ENCODE data around the gene STAC3. TPM values are rescaled to one million over a fixed set of nuclear protein-coding genes. Genes with fewer than 3 reads are reported as not detected.

The STAC3 gene
- total and polyA plus RNA-seq, 10 of the 15 experiments (the other 5 are each of a cell fraction or from before 2014, with no cell fraction given): 0.49 to 9.9 (median 3.8) TPM

GRCh38 chr12:57204454-57204853, 46.5 kb downstream of the STAC3 start:
- intact Hi-C loops (cut with micrococcal nuclease; ENCODE audit: unreplicated experiment): no loop called here
- H3K4me2 ChIP-seq (ENCODE audit: control insufficient read depth, insufficient read depth): no peak overlapping the region
- H3K9me3 ChIP-seq (replicated peaks; ENCODE audit: control insufficient read depth, insufficient read depth, low read length): no peaks in the 10 kb centered on the region
- no peak overlapping the region for H3K4me3 ChIP-seq
- FAIRE-seq (no peak), ATAC-seq (no peak), DNase-seq (ENCODE audit: low read depth, low spot score) (no peak)
- in situ Hi-C loops (cut with MboI): no loop called here
- ChIA-PET RAD21 (ENCODE audit: unreplicated experiment) (no interaction called here), POLR2A (no interaction called here), SMC1A (ENCODE audit: uncharacterized antibody, unreplicated experiment) (no interaction called here), CTCF (no interaction called here)
- no peaks in the 10 kb centered on the region for H3K4me1 ChIP-seq (ENCODE audit: control insufficient read depth, insufficient read depth, low read length)
- BruUV-seq (replicated peaks): no TSS peak
- no peaks in the 10 kb centered on the region for H4K20me1 ChIP-seq (ENCODE audit: control insufficient read depth, insufficient read depth)
- no peaks in the 10 kb centered on the region for H3K36me3 ChIP-seq (ENCODE audit: control insufficient read depth in 2 of 2, insufficient read depth in 2 of 2, low read length in 1 of 2)
- H3K27me3 ChIP-seq (replicated peaks in 1 of 2; ENCODE audit: control insufficient read depth in 2 of 2, insufficient read depth in 2 of 2, low read length in 1 of 2): no peaks in the 10 kb centered on the region; a peak in 1 of 4 replicates
- WGBS (ENCODE audit: insufficient coverage, insufficient replicate concordance, low lambda C conversion rate, missing lambda C conversion rate): 58% methylated on average over 19 of the region's 19 CpGs
- no peak overlapping the region for H3K27ac ChIP-seq (ENCODE audit: control insufficient read depth, insufficient read depth)
- no peak overlapping the region for H3K9ac ChIP-seq (ENCODE audit: control insufficient read depth, insufficient read depth, low read length)
- no peaks in the 10 kb centered on the region for H3K79me2 ChIP-seq (ENCODE audit: control insufficient read depth, insufficient read depth, low read length)
- H2AFZ ChIP-seq (ENCODE audit: control insufficient read depth, low read depth, low read length): no peak overlapping the region
- TF ChIP-seq USF1 (IDR thresholded peaks at IDR 0.05; ENCODE audit: borderline replicate concordance, extremely low read length, insufficient read depth, low read depth, low read length) (no peak), SUZ12 (IDR thresholded peaks at IDR 0.05; ENCODE audit: unreplicated experiment) (no peak), SIN3A (IDR thresholded peaks at IDR 0.05; ENCODE audit: low read depth, low read length) (no peak), USF2 (IDR thresholded peaks at IDR 0.05; ENCODE audit: borderline replicate concordance, low read depth, low read length) (no peak), HDAC2 (IDR thresholded peaks at IDR 0.05) (no peak), RAD21 (IDR thresholded peaks at IDR 0.05; ENCODE audit: insufficient read depth, low read depth, low read length) (no peak), HCFC1 (IDR thresholded peaks at IDR 0.05; ENCODE audit: low read length) (no peak), CHD4 (IDR thresholded peaks at IDR 0.05) (no peak), MTA3 (IDR thresholded peaks at IDR 0.05; ENCODE audit: borderline replicate concordance, low read length) (no peak), MAX (IDR thresholded peaks at IDR 0.05; ENCODE audit: low read depth, low read length) (no peak), CBX5 (IDR thresholded peaks at IDR 0.05; ENCODE audit: low read depth) (no peak), RFX5 (IDR thresholded peaks at IDR 0.05; ENCODE audit: low read depth, low read length) (no peak), IKZF2 (IDR thresholded peaks at IDR 0.05) (no peak), ZNF24 (IDR thresholded peaks at IDR 0.05) (no peak), POLR2A (IDR thresholded peaks at IDR 0.05; ENCODE audit: low read depth, low read length) (no peak), CBFB (IDR thresholded peaks at IDR 0.05; ENCODE audit: low read depth) (no peak)

Data from GM12878 (cell line).